Uterus (tissue), 2 donors: ENCODE data around the gene MYH11.

Source experiments
- CTCF ChIP-seq, 4 experiments: fragments of 200-600 bp in 2 of 4; fragments of 450-650 bp in 2 of 4; sonication (generic) in 2 of 4; IDR thresholded peaks; one replicate each; pipeline ENCODE4 v1.5.1; 2016 to 2019; ENCODE audit warnings: antibody characterized with exemption in 4 of 4, mild to moderate bottlenecking in 2 of 4, moderate library complexity in 1 of 4
- POLR2A ChIP-seq, 2 donors: fragments of 450-650 bp; IDR thresholded peaks; one replicate each; pipeline ENCODE4 v1.6.1; 2016; ENCODE audit warnings: antibody characterized with exemption in 2 of 2, mild to moderate bottlenecking in 1 of 2, moderate library complexity in 1 of 2

- TF ChIP-seq POLR2A (IDR thresholded peaks at IDR 0.05) (no peak), CTCF (IDR thresholded peaks at IDR 0.05) (no peak)
Measured at GRCh38 chr16:15760129-15760528, 96.7 kb downstream of the MYH11 start.
